ENCODE results near the gene TNRC18.
"Not testable (repeated sequence)": the region's sequence is repeated elsewhere in the genome, so short reads cannot be mapped to it uniquely, and the experiment has no call there.

The TNRC18 gene

DNA sequence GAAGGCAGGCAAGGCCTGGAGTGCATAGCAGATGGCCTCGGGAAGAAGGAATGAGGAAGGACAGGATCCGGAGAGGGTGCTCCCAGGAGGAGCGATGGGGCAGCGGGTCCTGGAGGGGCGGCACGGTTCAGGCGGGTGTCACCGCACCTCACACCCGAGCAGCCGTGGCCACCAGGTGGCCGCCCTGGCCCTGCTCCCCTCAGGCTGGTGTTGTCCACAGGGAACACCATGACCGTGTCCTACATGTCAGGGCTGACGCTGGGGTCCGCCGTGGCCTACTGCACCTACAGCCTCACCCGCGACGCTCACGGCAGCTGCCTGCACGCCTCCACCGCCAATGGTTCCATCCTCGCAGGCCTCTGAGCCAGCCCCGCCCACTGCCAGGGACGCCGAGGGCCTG, 121.1 kb downstream of the TNRC18 start:
- Histone ChIP-seq H3K4me2 (ENCODE audit: low read length) (no peak overlapping the region), H3K9me3 (replicated peaks; ENCODE audit: low read length) (no peaks in the 10 kb centered on the region), H3K27me3 (ENCODE audit: control insufficient read depth, insufficient read depth, low read length) (no peaks in the 10 kb centered on the region), H3K36me3 (ENCODE audit: insufficient read depth, low read length) (no peaks in the 10 kb centered on the region), H3K4me1 (ENCODE audit: control insufficient read depth, insufficient read depth, low read length) (no peaks in the 10 kb centered on the region), H3K4me3 (ENCODE audit: low read length) (no peak overlapping the region), H3K9ac (ENCODE audit: low read depth, low read length) (no peak overlapping the region)

DNA sequence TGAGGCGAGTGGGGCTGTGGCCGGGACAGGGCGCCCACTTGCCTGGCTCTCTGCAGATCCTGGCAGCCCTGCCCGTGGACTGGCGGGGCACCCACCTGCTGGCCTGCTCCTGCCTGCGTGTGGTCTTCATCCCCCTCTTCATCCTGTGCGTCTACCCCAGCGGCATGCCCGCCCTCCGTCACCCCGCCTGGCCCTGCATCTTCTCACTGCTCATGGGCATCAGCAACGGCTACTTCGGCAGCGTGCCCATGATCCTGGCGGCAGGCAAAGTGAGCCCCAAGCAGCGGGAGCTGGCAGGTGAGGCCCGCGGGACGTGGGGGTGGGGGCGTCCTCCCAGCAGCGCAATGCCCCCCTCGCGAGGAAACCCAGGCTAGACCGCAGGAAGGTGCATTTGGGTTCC, 123.3 kb downstream of the TNRC18 start:
- no peaks in the 10 kb centered on the region for H3K27me3 ChIP-seq (ENCODE audit: control insufficient read depth, insufficient read depth, low read length)
- H3K36me3 ChIP-seq (ENCODE audit: insufficient read depth, low read length) = no peaks in the 10 kb centered on the region
- no peak overlapping the region for H3K9ac ChIP-seq (ENCODE audit: low read depth, low read length)
- no peaks in the 10 kb centered on the region for H3K4me1 ChIP-seq (ENCODE audit: control insufficient read depth, insufficient read depth, low read length)
- H3K4me2 ChIP-seq (ENCODE audit: low read length) = no peak overlapping the region
- H3K4me3 ChIP-seq (ENCODE audit: low read length) = no peak overlapping the region
- no peaks in the 10 kb centered on the region for H3K9me3 ChIP-seq (replicated peaks; ENCODE audit: low read length)

DNA sequence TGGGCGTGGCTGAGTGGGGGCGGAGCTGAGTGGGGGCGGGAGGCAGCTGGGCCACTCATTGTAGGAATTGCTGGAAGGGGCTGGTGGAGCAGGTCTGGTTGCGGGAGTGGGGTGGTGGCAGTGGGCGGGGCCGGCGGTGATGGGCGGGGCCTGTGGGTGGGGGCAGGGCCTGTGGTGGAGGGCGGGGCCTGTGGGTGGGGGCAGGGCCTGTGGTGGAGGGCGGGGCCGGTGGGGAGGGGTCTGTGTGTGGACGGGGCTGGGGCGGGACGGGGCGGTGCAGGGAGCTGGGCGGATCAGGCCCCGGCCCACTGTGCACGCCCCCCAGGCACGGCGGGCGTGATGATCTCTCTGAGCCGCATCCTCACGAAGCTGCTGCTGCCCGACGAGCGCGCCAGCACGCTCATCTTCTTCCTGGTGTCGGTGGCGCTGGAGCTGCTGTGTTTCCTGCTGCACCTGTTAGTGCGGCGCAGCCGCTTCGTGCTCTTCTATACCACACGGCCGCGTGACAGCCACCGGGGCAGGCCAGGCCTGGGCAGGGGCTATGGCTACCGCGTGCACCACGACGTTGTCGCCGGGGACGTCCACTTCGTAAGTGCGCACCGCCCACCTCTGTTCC, 126.9 kb downstream of the TNRC18 start:
- no peak overlapping the region for H3K4me2 ChIP-seq (ENCODE audit: low read length)
- no peaks in the 10 kb centered on the region for H3K9me3 ChIP-seq (replicated peaks; ENCODE audit: low read length)
- no peak overlapping the region for H3K9ac ChIP-seq (ENCODE audit: low read depth, low read length)
- no peaks in the 10 kb centered on the region for H3K4me1 ChIP-seq (ENCODE audit: control insufficient read depth, insufficient read depth, low read length)
- H3K36me3 ChIP-seq (ENCODE audit: insufficient read depth, low read length) = no peaks in the 10 kb centered on the region
- H3K4me3 ChIP-seq (ENCODE audit: low read length) = no peak overlapping the region
- peaks cover 3% of the 10 kb centered on the region for H3K27me3 ChIP-seq (ENCODE audit: control insufficient read depth, insufficient read depth, low read length)

GRCh38 chr7:5296015-5296610, 127.5 kb downstream of the TNRC18 start:
- H3K9ac ChIP-seq (ENCODE audit: low read depth, low read length) = no peak overlapping the region
- no peaks in the 10 kb centered on the region for H3K36me3 ChIP-seq (ENCODE audit: insufficient read depth, low read length)
- H3K4me1 ChIP-seq (ENCODE audit: control insufficient read depth, insufficient read depth, low read length) = no peaks in the 10 kb centered on the region
- no peaks in the 10 kb centered on the region for H3K9me3 ChIP-seq (replicated peaks; ENCODE audit: low read length)
- H3K27me3 ChIP-seq (ENCODE audit: control insufficient read depth, insufficient read depth, low read length) = peaks cover 3% of the 10 kb centered on the region
- H3K4me2 ChIP-seq (ENCODE audit: low read length) = no peak overlapping the region
- no peak overlapping the region for H3K4me3 ChIP-seq (ENCODE audit: low read length)

GRCh38 chr7:5295039-5296014, 128.3 kb downstream of the TNRC18 start:
- H3K4me3 ChIP-seq (ENCODE audit: low read length) = no peak overlapping the region

DNA sequence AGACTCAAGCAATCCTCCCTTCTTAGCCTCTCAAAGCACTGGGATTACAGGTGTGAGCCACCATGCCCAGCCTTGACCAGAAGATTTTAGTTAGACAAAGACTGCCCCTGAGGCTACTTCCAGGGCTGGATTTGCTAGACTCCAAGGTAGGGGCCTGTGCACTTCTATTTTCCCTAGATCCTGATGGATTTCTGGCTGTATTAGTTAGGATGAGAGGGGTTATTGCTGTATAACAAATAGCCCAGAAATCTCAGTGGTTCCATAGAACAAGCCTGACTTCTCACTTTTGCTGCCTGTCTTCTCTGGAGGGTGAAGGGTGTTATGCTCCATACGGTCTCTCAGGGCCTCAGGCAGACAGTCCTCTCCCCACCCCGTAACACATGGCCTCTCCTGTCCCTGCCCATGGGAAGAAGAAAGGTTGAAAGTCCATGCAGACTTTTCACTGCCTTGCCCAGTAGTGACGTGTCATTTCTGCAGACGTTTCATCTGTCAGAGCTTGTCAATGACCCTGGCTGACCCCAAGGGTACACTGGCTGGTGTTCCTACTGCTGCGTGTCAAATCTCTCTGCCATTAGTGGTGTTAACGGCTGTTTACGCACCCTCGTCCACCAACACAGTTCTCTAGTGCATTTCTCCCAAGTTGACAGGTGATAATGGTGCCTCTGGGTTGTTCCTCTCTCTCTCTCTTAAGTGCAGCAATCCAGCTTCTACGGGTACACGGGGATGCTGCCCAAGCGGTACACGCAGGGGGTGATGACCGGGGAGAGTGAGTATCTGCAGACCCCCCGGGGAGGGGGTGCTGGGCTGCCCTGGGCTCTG, 129.3 kb downstream of the TNRC18 start:
- no peaks in the 10 kb centered on the region for H3K9me3 ChIP-seq (replicated peaks; ENCODE audit: low read length)
- H3K27me3 ChIP-seq (ENCODE audit: control insufficient read depth, insufficient read depth, low read length) = peaks cover 6% of the 10 kb centered on the region
- H3K4me1 ChIP-seq (ENCODE audit: control insufficient read depth, insufficient read depth, low read length) = no peaks in the 10 kb centered on the region
- H3K4me2 ChIP-seq (ENCODE audit: low read length) = no peak overlapping the region
- H3K9ac ChIP-seq (ENCODE audit: low read depth, low read length) = no peak overlapping the region
- H3K4me3 ChIP-seq (ENCODE audit: low read length) = no peak overlapping the region
- no peaks in the 10 kb centered on the region for H3K36me3 ChIP-seq (ENCODE audit: insufficient read depth, low read length)

More at GRCh38 chr7:5295039-5296014, 128.3 kb downstream of the TNRC18 start:
- Histone ChIP-seq H3K4me2 (ENCODE audit: low read length) (no peak overlapping the region), H3K4me1 (ENCODE audit: control insufficient read depth, insufficient read depth, low read length) (no peaks in the 10 kb centered on the region), H3K27me3 (ENCODE audit: control insufficient read depth, insufficient read depth, low read length) (peaks cover 3% of the 10 kb centered on the region), H3K36me3 (ENCODE audit: insufficient read depth, low read length) (no peaks in the 10 kb centered on the region), H3K9me3 (replicated peaks; ENCODE audit: low read length) (no peaks in the 10 kb centered on the region), H3K9ac (ENCODE audit: low read depth, low read length) (no peak overlapping the region)

DNA sequence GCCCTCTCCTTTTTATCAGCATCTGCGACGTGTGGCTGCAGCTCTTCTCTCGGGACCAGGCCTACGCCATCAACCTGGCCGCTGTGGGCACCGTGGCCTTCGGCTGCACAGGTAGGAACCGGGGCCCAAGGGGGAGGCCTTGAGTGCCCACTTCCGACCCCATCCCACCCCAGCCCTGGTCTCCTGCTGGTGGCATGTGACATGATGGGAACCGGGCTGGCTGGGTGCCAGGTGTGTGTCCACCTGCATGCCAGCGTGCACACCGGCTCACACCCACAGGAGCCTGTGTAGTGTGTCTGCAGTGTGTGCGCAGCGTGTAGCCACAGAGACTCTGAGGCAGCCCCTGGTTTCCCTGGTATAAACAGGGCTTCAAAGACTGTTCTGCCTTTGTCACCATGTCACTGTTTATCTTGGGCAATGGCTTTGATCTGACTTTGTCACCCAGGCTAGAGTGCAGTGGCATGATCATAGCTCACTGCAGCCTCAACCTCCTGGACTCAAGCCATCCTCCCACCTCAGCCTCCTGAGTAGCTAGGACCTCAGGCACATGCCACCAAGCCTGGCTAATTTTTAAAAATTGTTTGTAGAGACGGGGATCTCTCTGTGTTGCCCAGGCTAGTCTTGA, 131.8 kb downstream of the TNRC18 start:
- not testable (repeated sequence) for H3K27me3 ChIP-seq (ENCODE audit: control insufficient read depth, insufficient read depth, low read length); H3K4me3 ChIP-seq (ENCODE audit: low read length); H3K36me3 ChIP-seq (ENCODE audit: insufficient read depth, low read length); H3K4me2 ChIP-seq (ENCODE audit: low read length); H3K9ac ChIP-seq (ENCODE audit: low read depth, low read length); H3K9me3 ChIP-seq (replicated peaks; ENCODE audit: low read length); H3K4me1 ChIP-seq (ENCODE audit: control insufficient read depth, insufficient read depth, low read length)

GRCh38 chr7:5291301-5291700, 132.3 kb downstream of the TNRC18 start:
- H3K9ac ChIP-seq (ENCODE audit: low read depth, low read length) = no peak overlapping the region
- no peaks in the 10 kb centered on the region for H3K4me1 ChIP-seq (ENCODE audit: control insufficient read depth, insufficient read depth, low read length)
- H3K4me2 ChIP-seq (ENCODE audit: low read length) = no peak overlapping the region
- no peaks in the 10 kb centered on the region for H3K9me3 ChIP-seq (replicated peaks; ENCODE audit: low read length)
- H3K27me3 ChIP-seq (ENCODE audit: control insufficient read depth, insufficient read depth, low read length) = peaks cover 8% of the 10 kb centered on the region
- no peak overlapping the region for H3K4me3 ChIP-seq (ENCODE audit: low read length)
- H3K36me3 ChIP-seq (ENCODE audit: insufficient read depth, low read length) = no peaks in the 10 kb centered on the region

DNA sequence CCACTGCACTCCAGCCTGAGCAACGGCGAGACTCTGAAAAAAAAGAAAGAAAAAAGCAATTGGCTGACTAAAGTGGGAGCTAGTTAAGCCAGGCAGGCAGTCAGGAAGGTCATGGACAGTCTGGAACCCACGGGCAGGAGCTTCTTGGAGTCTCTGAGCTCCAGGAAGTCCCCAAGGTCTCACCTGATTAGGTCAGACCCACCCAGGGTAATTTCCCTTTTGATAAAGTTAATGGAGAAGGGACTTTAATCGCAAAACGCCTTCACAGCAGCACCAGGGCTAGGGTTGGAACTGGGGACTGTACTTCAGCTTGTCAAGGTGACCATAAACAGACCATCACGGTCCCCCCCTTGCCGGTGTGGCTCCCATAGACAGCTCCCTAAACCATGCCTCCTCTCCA, 134.3 kb downstream of the TNRC18 start:
- H3K4me1 ChIP-seq (ENCODE audit: control insufficient read depth, insufficient read depth, low read length) = peaks cover 5% of the 10 kb centered on the region
- H3K36me3 ChIP-seq (ENCODE audit: insufficient read depth, low read length) = no peaks in the 10 kb centered on the region

DNA sequence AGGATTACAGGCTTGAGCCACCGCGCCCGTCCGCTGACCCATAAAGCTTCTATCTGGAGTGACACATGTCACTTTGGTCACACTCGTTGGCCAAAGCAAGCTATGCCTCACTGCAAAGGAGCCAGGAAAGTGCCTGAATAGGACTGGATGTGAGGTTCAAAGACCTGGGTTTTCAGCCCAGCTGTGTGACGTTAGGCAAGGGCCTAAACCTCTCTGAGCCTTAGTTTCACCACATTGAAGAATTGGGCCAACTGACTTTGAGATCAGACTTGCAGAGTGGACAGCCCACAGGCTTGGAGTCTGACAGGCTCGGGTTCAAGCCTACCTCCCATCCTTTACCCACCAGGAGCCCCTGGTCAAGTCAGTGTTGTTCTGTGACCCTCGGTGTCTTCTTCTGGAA, 135.1 kb downstream of the TNRC18 start:
- H3K4me3 ChIP-seq (ENCODE audit: low read length); H3K4me1 ChIP-seq (ENCODE audit: control insufficient read depth, insufficient read depth, low read length); H3K9ac ChIP-seq (ENCODE audit: low read depth, low read length); H3K4me2 ChIP-seq (ENCODE audit: low read length); H3K27me3 ChIP-seq (ENCODE audit: control insufficient read depth, insufficient read depth, low read length); H3K36me3 ChIP-seq (ENCODE audit: insufficient read depth, low read length); H3K9me3 ChIP-seq (replicated peaks; ENCODE audit: low read length): not testable (repeated sequence)

More for the DNA sequence above, 134.3 kb downstream of the TNRC18 start:
- Histone ChIP-seq H3K27me3 (ENCODE audit: control insufficient read depth, insufficient read depth, low read length) (peaks cover 5% of the 10 kb centered on the region), H3K4me2 (ENCODE audit: low read length) (no peak overlapping the region), H3K9me3 (replicated peaks; ENCODE audit: low read length) (no peaks in the 10 kb centered on the region), H3K4me3 (ENCODE audit: low read length) (no peak overlapping the region), H3K9ac (ENCODE audit: low read depth, low read length) (no peak overlapping the region)

GRCh38 chr7:5287802-5288201, 135.8 kb downstream of the TNRC18 start:
- H3K4me1 ChIP-seq (ENCODE audit: control insufficient read depth, insufficient read depth, low read length) = peaks cover 5% of the 10 kb centered on the region
- H3K4me3 ChIP-seq (ENCODE audit: low read length) = no peak overlapping the region
- no peaks in the 10 kb centered on the region for H3K36me3 ChIP-seq (ENCODE audit: insufficient read depth, low read length)
- H3K4me2 ChIP-seq (ENCODE audit: low read length) = no peak overlapping the region
- H3K9ac ChIP-seq (ENCODE audit: low read depth, low read length) = no peak overlapping the region
- H3K27me3 ChIP-seq (ENCODE audit: control insufficient read depth, insufficient read depth, low read length) = peaks cover 8% of the 10 kb centered on the region
- H3K9me3 ChIP-seq (replicated peaks; ENCODE audit: low read length) = no peaks in the 10 kb centered on the region

All from skeletal muscle satellite cell (primary cell).